NK-92 treated with Interleukin-12 subunit alpha and Interleukin-12 subunit beta, amount 100 ng/mL, for 24 hours (cell line): ENCODE data around the gene MOXD1.
"Not testable (repeated sequence)": the region's sequence is repeated elsewhere in the genome, so short reads cannot be mapped to it uniquely, and the experiment has no call there.

Source experiments
- DNase-seq: peaks from one replicate; lab custom pipeline; 2025; lab: John Stamatoyannopoulos, UW

Gene MOXD1

GRCh38 chr6:132282696-132283095, 118.6 kb downstream of the MOXD1 start:
- DNase-seq = no peak

DNA sequence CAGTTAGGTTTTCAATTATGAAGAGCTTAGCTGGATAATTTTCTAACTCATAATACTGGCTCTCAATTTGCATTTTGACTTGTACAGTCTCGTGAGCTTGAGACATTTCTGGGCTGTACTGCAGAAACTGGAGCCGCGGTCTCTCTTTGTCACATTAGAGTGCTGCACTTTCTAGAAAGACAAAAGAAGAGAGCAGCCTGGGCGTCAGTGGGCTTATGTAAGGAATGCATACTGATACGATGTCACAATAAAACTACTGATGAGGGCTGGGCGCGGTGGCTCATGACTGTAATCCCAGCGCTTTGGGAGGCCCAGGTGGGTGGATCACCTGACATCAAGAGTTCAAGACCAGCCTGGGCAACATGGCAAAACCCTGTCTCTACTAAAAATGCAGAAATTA, 120.8 kb downstream of the MOXD1 start:
- DNase-seq = no peak

GRCh38 chr6:132279592-132280139, 121.6 kb downstream of the MOXD1 start:
- DNase-seq = peak; percentile 35

DNA sequence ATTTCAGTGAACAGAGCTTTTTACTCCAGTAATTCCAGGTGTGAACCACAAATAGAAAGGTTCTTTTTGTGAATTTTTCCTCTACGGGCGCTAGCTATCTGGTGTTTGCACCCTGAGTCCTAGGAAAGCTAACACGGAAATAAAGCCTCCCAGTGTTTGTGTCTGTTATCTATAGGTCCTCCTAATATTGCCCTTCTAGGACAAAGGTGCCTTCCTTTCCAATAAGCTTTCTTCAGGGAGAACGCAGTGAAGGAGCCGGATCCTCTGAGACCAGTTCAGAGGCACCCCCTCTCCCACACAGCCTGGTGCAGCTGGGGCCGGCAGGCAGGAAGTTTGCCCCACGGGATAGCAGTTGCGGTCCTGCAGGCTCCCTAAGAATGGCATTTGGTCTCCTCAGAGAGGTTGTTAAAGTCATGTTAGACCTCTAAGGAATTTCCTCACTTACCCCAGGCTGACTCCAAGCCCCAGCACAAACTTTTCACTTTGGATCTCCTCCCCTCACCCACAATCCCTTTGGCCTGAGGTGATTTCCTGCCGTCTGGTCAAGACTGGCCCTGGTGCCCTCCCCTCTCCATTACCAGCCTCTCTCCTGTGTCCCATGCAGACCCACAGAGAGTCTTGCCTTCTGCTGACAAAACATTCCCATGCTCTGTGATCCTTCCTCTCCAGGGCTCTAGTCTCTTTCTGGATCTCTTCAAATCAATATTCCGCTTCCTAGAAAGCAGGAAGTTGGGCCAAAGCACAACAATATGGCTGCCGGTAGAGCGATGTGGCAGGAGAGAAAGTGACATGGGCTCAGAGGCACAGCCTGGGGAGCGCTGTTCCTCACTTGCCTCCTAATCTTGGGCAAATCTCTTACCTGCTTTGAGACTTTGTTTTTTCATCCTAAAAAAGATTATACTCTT, 126.0 kb downstream of the MOXD1 start:
- DNase-seq = no peak

DNA sequence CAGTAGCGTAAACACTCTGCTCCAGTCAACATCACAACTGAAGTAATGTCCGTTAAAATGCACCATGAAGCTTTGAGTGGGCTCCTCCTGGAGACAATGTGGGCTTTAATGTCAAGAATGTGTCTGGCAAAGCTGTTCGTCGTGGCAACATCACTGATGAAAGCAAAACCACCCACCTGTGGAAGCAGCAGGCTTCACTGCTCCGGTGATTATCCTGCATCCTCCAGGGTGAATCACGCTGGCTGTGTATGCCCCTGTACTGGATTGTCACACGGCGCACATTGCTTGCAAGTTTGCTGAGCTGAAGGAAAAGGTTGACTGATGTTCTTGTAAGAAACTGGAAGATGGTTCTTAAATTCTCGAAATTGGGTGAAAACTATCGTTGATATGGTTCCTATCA, 128.5 kb downstream of the MOXD1 start:
- no peak for DNase-seq

DNA sequence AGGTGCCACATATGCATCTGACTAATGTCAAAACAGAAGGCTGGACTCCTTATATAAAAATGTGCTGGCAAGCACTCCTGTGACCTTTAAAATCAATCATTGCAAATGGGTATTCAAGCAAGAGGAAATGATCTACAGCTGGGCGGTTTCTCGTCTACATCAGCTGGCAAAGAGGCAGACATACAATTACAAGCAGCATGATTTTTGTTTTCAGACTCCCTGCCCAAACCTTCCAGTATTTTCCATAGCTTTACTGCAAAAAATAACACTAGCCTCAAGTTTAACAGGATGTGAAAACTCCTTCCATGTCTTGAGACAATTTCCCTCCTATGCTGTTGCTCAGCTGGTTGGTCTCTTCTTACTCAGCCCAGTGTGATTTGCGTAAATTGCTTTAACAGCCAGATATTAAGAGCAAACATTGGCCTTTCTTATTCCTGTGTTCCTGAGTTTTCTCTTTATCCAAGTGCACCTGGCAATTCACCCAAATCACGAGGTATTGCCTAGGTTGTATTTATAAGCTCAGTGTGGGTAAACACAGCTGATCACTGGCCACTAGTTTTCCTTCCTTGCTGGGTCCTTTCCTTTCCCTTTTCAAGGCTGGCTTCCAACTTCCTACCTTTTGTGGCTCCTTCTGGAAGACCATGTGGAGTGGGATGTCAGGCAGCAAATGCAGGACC, 130.4 kb downstream of the MOXD1 start:
- no peak for DNase-seq

- not testable (repeated sequence) for DNase-seq
Measured at GRCh38 chr6:132268666-132269065, 132.6 kb downstream of the MOXD1 start.

DNA sequence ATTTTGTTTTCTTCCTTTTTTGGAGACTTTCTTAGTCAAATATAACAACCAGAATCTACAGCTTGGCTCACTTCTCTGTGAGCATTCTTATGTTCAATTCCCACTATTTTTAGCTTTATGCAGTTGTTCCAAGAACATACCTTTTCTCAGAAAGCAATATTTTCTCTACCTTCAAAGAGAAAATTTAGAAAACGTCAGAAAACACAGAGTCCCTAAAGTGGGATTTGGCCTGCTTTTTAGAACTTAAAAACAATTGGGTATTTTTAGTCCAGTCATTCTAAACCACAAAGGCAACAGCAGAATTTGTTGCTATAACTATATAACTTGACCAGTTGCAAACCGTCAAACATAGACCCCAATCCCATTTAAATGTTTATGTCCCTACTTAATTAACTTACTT, 133.1 kb downstream of the MOXD1 start:
- no peak for DNase-seq

GRCh38 chr6:132265451-132266097, 135.7 kb downstream of the MOXD1 start:
- no peak for DNase-seq

GRCh38 chr6:132264021-132264500, 137.2 kb downstream of the MOXD1 start:
- DNase-seq = no peak

DNA sequence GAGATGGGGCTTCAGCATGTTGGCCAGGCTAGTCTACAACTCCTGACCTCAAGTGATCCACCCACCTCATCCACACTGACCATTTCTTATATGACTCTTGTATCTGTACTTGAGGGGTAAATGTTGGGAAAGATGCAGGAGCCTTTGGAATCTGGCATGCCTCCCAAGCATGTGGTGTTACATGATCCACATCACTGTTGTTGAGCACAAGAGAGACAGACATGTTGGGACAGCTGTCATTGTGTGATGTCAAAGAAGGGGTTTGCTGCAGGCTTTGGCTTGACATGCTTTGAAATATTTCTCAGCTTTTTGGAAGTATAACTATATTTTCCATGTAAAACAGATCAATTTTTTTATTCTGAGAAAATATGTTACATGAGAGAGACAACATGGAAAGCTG, 139.9 kb downstream of the MOXD1 start:
- DNase-seq = no peak

- DNase-seq = no peak
Measured at GRCh38 chr6:132259070-132259469, 142.2 kb downstream of the MOXD1 start.

- no peak for DNase-seq
Measured at GRCh38 chr6:132257561-132257960, 143.7 kb downstream of the MOXD1 start.

DNA sequence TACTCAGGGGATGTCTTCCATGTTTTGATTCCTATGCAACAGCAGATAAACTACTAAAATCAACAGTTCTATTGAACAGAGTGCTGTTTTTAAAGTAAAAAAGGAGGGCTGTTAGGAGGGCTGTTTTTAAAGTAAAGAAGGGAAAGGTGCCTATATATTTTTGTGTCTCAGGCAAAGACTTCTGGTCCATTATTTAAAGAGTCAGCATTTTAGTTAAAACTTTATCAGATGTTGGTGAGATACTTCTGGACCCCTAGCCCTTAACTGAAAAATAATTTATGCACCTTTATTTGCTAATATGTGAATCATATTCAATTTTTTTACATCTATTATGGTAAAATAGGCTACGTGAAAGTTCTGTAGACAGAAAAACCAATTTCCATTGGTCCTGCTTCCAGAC, 144.8 kb downstream of the MOXD1 start:
- DNase-seq = no peak

GRCh38 chr6:132253906-132254305, 147.4 kb downstream of the MOXD1 start:
- no peak for DNase-seq

- DNase-seq = no peak
Measured at GRCh38 chr6:132253211-132253610, 148.1 kb downstream of the MOXD1 start.

- no peak for DNase-seq
Measured at GRCh38 chr6:132252113-132252512, 149.2 kb downstream of the MOXD1 start.

DNA sequence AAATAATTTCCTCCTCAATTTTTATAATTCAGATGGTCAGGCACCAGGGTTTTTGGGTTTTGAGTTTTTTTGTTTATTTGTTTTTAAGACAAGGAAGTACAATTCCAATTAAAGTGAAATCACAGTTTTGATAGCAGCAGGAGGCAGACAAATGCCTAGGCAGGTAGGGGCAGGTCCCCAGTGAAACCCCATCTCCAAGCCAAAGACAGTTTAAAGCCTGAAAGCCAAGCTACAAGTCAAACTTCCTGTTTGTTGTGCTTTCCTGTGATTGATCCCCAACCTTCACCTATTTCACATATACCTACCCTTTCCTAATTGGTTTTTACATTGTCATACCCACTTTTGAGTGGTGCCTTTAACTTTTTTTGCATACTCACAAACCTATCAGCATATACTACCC, 149.6 kb downstream of the MOXD1 start:
- DNase-seq = no peak

DNA sequence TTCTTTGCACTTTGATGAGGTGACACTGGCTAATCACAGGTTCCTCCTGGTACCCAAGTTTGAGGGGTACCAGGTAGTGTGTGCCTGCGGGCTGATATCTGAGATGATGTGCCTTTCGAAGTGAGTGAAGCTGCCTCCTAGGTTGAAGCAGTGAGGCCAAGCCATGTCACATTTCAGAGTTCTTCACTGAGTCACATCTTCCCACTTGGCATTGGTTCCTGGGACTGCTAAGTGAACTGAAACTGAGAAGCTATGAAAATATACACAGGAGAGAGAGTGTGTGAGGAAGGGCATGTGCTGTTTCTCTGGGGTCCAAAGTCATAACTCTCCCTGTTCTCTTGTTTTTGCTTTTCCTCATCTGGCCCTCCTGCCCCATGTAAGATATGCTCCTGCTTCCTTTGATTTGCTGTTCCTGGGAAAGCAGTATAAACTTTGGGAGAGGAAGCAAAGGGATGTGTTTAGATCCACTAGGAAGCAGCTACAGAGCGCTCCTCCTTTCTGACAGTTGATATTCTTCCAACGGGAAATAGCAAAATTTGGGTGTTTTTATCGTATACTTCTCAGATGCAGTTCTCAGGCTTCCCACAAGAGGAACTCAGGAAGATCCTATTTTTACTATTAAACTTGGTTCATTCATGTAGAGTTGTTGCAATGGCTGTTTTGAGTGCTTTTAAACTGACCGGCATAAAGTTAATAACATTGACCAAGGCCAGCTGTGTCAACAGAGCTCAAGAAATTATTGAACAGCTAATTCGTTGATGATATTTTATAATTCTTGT, 153.7 kb downstream of the MOXD1 start:
- no peak for DNase-seq

- no peak for DNase-seq
Measured at GRCh38 chr6:132246632-132247270, 154.5 kb downstream of the MOXD1 start.

- DNase-seq = no peak
Measured at GRCh38 chr6:132246120-132246617, 155.1 kb downstream of the MOXD1 start.
